Stimulated activated CD8-positive, alpha-beta memory T cell treated with anti-CD3 and anti-CD28 coated beads, Interleukin-4, amount 100 ng/mL, for 24 hours (primary cell): Measurements from ENCODE around the gene UQCRQ.

Experiments used
- DNase-seq: peaks from one replicate; pipeline ENCODE4 v3.0.0-alpha.2; 2020; ENCODE audit warnings: low read depth

Gene UQCRQ

GRCh38 chr5:132870801-132871200 lies 4.4 kb downstream of the UQCRQ start:
- DNase-seq: no peak

GRCh38 chr5:132871459-132872284 lies 5.2 kb downstream of the UQCRQ start:
- DNase-seq: no peak

GRCh38 chr5:132872788-132873118 lies 6.3 kb downstream of the UQCRQ start:
- DNase-seq: no peak

- no peak for DNase-seq
Measured at GRCh38 chr5:132873119-132873929, 6.9 kb downstream of the UQCRQ start, which contains the start of gene LEAP2. LEAP2 (plus strand) TSS chr5:132873668; CDS start chr5:132873695, 27 bp downstream.

- no peak for DNase-seq
Measured at GRCh38 chr5:132873930-132874271, 7.5 kb downstream of the UQCRQ start.

- no peak for DNase-seq
Measured at GRCh38 chr5:132876020-132876759, 9.7 kb downstream of the UQCRQ start.

GRCh38 chr5:132877466-132877865 lies 11.0 kb downstream of the UQCRQ start:
- no peak for DNase-seq

GRCh38 chr5:132877938-132878337 lies 11.5 kb downstream of the UQCRQ start:
- DNase-seq: no peak

GRCh38 chr5:132883261-132883834 lies 16.9 kb downstream of the UQCRQ start:
- DNase-seq: no peak

- no peak for DNase-seq
Measured at GRCh38 chr5:132884548-132884947, 18.1 kb downstream of the UQCRQ start.

GRCh38 chr5:132886064-132886823 lies 19.8 kb downstream of the UQCRQ start:
- no peak for DNase-seq

- DNase-seq: no peak
Measured at GRCh38 chr5:132887283-132887682, 20.8 kb downstream of the UQCRQ start.

- DNase-seq: no peak
Measured at GRCh38 chr5:132889501-132889900, 23.1 kb downstream of the UQCRQ start.

- DNase-seq: no peak
Measured at GRCh38 chr5:132890817-132891216, 24.4 kb downstream of the UQCRQ start.

GRCh38 chr5:132895719-132896305 lies 29.4 kb downstream of the UQCRQ start:
- no peak for DNase-seq

GRCh38 chr5:132896685-132897084 lies 30.2 kb downstream of the UQCRQ start:
- no peak for DNase-seq

- no peak for DNase-seq
Measured at GRCh38 chr5:132898094-132898493, 31.7 kb downstream of the UQCRQ start.

GRCh38 chr5:132901036-132901435 lies 34.6 kb downstream of the UQCRQ start:
- no peak for DNase-seq

- no peak for DNase-seq
Measured at GRCh38 chr5:132901730-132902129, 35.3 kb downstream of the UQCRQ start.

GRCh38 chr5:132905938-132906337 lies 39.5 kb downstream of the UQCRQ start:
- no peak for DNase-seq

GRCh38 chr5:132907161-132907560 lies 40.7 kb downstream of the UQCRQ start:
- no peak for DNase-seq
